ENCODE measurements around the gene UNC80.

DNA sequence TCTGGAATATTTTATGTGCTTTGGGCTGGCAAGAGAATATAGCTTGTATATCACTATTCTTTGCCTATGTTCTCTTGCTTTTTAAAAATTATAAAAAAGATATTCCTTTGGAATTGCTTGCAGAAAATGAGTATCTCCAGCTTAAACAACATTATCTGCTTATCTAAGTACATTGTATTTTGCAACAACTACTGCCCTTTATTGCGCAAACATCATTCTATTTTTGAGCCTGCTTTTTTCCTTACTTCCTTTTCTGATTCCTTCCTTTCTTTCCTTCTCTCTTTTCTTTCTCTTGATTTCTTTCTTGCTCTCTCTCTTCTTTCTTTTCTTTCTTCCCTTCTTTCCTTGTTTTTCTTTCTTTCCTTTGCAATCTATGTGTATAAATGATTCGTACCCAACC, 74.0 kb downstream of the UNC80 start:
- TF ChIP-seq, protein P1, sequence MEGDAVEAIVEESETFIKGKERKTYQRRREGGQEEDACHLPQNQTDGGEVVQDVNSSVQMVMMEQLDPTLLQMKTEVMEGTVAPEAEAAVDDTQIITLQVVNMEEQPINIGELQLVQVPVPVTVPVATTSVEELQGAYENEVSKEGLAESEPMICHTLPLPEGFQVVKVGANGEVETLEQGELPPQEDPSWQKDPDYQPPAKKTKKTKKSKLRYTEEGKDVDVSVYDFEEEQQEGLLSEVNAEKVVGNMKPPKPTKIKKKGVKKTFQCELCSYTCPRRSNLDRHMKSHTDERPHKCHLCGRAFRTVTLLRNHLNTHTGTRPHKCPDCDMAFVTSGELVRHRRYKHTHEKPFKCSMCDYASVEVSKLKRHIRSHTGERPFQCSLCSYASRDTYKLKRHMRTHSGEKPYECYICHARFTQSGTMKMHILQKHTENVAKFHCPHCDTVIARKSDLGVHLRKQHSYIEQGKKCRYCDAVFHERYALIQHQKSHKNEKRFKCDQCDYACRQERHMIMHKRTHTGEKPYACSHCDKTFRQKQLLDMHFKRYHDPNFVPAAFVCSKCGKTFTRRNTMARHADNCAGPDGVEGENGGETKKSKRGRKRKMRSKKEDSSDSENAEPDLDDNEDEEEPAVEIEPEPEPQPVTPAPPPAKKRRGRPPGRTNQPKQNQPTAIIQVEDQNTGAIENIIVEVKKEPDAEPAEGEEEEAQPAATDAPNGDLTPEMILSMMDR (IDR thresholded peaks at IDR 0.05; ENCODE audit: poor library complexity, severe bottlenecking) = no peak
- TF ChIP-seq TAF1 (IDR thresholded peaks at IDR 0.05; ENCODE audit: low read depth) = no peak
- TF ChIP-seq EZH2 (IDR thresholded peaks at IDR 0.05; ENCODE audit: borderline replicate concordance, insufficient read depth, low read length, poor library complexity, severe bottlenecking) = no peak
- TF ChIP-seq RAD21 (conservative IDR thresholded peaks at IDR 0.05) = no peak
- TF ChIP-seq POLR2AphosphoS5 (IDR thresholded peaks at IDR 0.05) = no peak
